ENCODE results near the gene WT1.
"Not testable (repeated sequence)": the region's sequence is repeated elsewhere in the genome, so short reads cannot be mapped to it uniquely, and the experiment has no call there.

The WT1 gene

GRCh38 chr11:32473282-32473909 lies 38.1 kb upstream of the WT1 start:
- ChIA-PET POLR2A (no interaction called here), CTCF (no interaction called here)
- Histone ChIP-seq H3K36me3 (ENCODE audit: control insufficient read depth in 2 of 2, insufficient read depth in 1 of 2, low read length in 2 of 2) (no peaks in the 10 kb centered on the region), H3K27ac (ENCODE audit: extremely low read depth, low read depth, low read length) (no peak overlapping the region), H3K9me3 (ENCODE audit: control insufficient read depth, insufficient read depth, low read depth, low read length) (no peaks in the 10 kb centered on the region), H3K4me3 (ENCODE audit: low read depth, low read length) (no peak overlapping the region), H3K4me1 (ENCODE audit: control insufficient read depth, insufficient read depth, low read length) (0 out of 2 replicates have a peak, but pooled peaks cover 3% of the 10 kb centered on the region)
- TF ChIP-seq BCL6B (tag by site-specific recombination; IDR thresholded peaks at IDR 0.05) (peak; percentile 71; the same call in 1 of the 2 replicates), ZBTB6 (tag by site-specific recombination; IDR thresholded peaks at IDR 0.05) (no peak)

- CTCF ChIA-PET = interaction anchor here (0.6 kb wide), 1 partner anchor 43 kb away, joined by 5 read pairs; no protein-coding TSS in a partner anchor
- TF ChIP-seq KLF8 (tag by site-specific recombination; IDR thresholded peaks at IDR 0.05) (no peak), ZNF488 (tag by site-specific recombination; IDR thresholded peaks at IDR 0.05) (no peak), ZNF16 (tag by site-specific recombination; IDR thresholded peaks at IDR 0.05; ENCODE audit: low read depth) (no peak), ZNF132 (tag by site-specific recombination; IDR thresholded peaks at IDR 0.05; ENCODE audit: borderline replicate concordance) (no peak), GLI2 (tag by site-specific recombination; IDR thresholded peaks at IDR 0.05; ENCODE audit: borderline replicate concordance, low read depth) (no peak), BCL11A (tag by site-specific recombination; IDR thresholded peaks at IDR 0.05; ENCODE audit: low read depth) (no peak), KLF16 (tag by site-specific recombination; IDR thresholded peaks at IDR 0.05) (no peak), ZFP37 (tag by site-specific recombination; IDR thresholded peaks at IDR 0.05) (no peak), ZNF148 (tag by site-specific recombination; IDR thresholded peaks at IDR 0.05; ENCODE audit: borderline replicate concordance) (no peak), ZNF140 (tag by site-specific recombination; IDR thresholded peaks at IDR 0.05) (no peak), AEBP2 (tag by site-specific recombination; IDR thresholded peaks at IDR 0.05; ENCODE audit: borderline replicate concordance) (no peak)
- POLR2A ChIA-PET = no interaction called here
- Histone ChIP-seq H3K27ac (ENCODE audit: extremely low read depth, low read depth, low read length) (no peak overlapping the region), H3K9me3 (ENCODE audit: control insufficient read depth, insufficient read depth, low read depth, low read length) (no peaks in the 10 kb centered on the region), H3K36me3 (ENCODE audit: control insufficient read depth in 2 of 2, insufficient read depth in 1 of 2, low read length in 2 of 2) (no peaks in the 10 kb centered on the region), H3K4me3 (ENCODE audit: low read depth, low read length) (no peak overlapping the region), H3K4me1 (ENCODE audit: control insufficient read depth, insufficient read depth, low read length) (no peaks in the 10 kb centered on the region)
These were observed 36.9 kb upstream of the WT1 start for GRCh38 chr11:32472226-32472625.

GRCh38 chr11:32471544-32471943 lies 36.2 kb upstream of the WT1 start:
- H3K4me3 ChIP-seq (ENCODE audit: low read depth, low read length); H3K9me3 ChIP-seq (ENCODE audit: control insufficient read depth, insufficient read depth, low read depth, low read length); H3K36me3 ChIP-seq (ENCODE audit: control insufficient read depth in 2 of 2, insufficient read depth in 1 of 2, low read length in 2 of 2); H3K27ac ChIP-seq (ENCODE audit: extremely low read depth, low read depth, low read length); H3K4me1 ChIP-seq (ENCODE audit: control insufficient read depth, insufficient read depth, low read length); CTCF ChIA-PET: not testable (repeated sequence)
- POLR2A ChIA-PET = interaction anchor here (0.5 kb wide), 1 partner anchor 97 kb away, joined by 4 read pairs; no protein-coding TSS in a partner anchor

Data from HEK293 (cell line).